Fibroblast of lung (primary cell): ENCODE data around the gene GRAP2.

Experiments used
- CTCF ChIP-seq, 2 donors: IDR thresholded peaks in 1 of 2; conservative IDR thresholded peaks in 1 of 2; 1 replicate in 1 of 2; 2 replicates in 1 of 2; pipeline ENCODE4 v1.5.1; 2011 to 2012; ENCODE audit warnings: low read length in 2 of 2, control low read depth in 1 of 2, inconsistent platforms in 1 of 2, low read depth in 1 of 2, mild to moderate bottlenecking in 1 of 2
- EZH2 ChIP-seq: IDR thresholded peaks from 2 replicates; pipeline ENCODE4 v1.5.1; 2012; ENCODE audit warnings: low read length, control low read depth, mild to moderate bottlenecking; ENCODE audit errors: missing control alignments

- TF ChIP-seq CTCF (conservative IDR thresholded peaks at IDR 0.05 in 1 of 2, IDR thresholded peaks at IDR 0.05 in 1 of 2; ENCODE audit: low read depth in 1 of 2, low read length in 2 of 2) = no peak
- no peak for TF ChIP-seq EZH2
Observed at GRCh38 chr22:39949964-39950737, 49.3 kb downstream of the GRAP2 start.
